Bronchial epithelial cell (primary cell): ENCODE measurements around the gene TSNAX. TPM values are rescaled to one million over a fixed set of nuclear protein-coding genes. Genes with fewer than 3 reads are reported as not detected.

Source experiments
- DNase-seq: peaks from one replicate; pipeline ENCODE4 v3.0.0-alpha.2; 2010; ENCODE audit warnings: low read depth
- FAIRE-seq: peaks from 2 replicates; lab custom pipeline; 2011; peaks lifted over from hg19 to GRCh38; lab: Jason Lieb, UNC
- H3K27me3 ChIP-seq: 2 replicates; pipeline ENCODE4 v1.5.1; 2011; ENCODE audit warnings: low read length; ENCODE audit not compliant: control insufficient read depth, insufficient read depth
- H3K36me3 ChIP-seq: 2 replicates; pipeline ENCODE4 v1.5.1; 2011; ENCODE audit warnings: low read length; ENCODE audit not compliant: control insufficient read depth, insufficient read depth
- H3K4me3 ChIP-seq: 2 replicates; pipeline ENCODE4 v1.5.1; 2011; ENCODE audit warnings: mild to moderate bottlenecking, low read depth, low read length, control low read depth
- CTCF ChIP-seq: IDR thresholded peaks from 2 replicates; pipeline ENCODE4 v1.5.1; 2011; ENCODE audit warnings: mild to moderate bottlenecking, moderate library complexity, low read length, control low read depth, inconsistent platforms; ENCODE audit not compliant: insufficient read depth, severe bottlenecking
- total RNA-seq: library from RNA; depleted of rRNA; stranded (reverse); fragments of >200 nt; gene quantifications from 2 replicates; pipeline ENCODE4 v1.2.1, GENCODE V29; 2014

The TSNAX gene
- total RNA-seq, 1 donor from 2014 or later: 27.1 TPM

GRCh38 chr1:231546693-231547092 lies 18.2 kb downstream of the TSNAX start:
- DNase-seq (no peak), FAIRE-seq (no peak)
- no peak overlapping the region for H3K4me3 ChIP-seq
- TF ChIP-seq CTCF: no peak
- no peaks in the 10 kb centered on the region for H3K36me3 ChIP-seq
- H3K27me3 ChIP-seq: no peaks in the 10 kb centered on the region

- Histone ChIP-seq H3K27me3 (no peaks in the 10 kb centered on the region), H3K4me3 (no peak overlapping the region), H3K36me3 (no peaks in the 10 kb centered on the region)
- no peak for TF ChIP-seq CTCF
- FAIRE-seq (no peak), DNase-seq (no peak)
Measured at GRCh38 chr1:231549733-231550447, 21.4 kb downstream of the TSNAX start.

DNA sequence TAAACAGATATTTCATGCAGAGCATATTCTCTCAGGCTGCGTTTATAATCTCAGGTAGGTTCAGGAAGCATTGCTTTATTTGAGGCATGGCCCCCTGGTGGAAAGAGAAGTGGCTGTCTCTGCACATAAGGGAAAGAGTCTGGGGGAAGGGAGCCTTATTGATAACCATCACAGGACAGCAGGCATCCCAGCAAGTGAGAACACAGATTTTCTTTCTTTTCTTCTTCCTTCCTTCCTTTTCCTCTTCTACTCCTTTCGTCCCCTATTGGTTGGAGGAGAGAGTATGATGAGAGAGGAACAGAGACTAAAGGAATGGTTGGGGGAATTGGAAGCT lies 21.9 kb downstream of the TSNAX start:
- DNase-seq (peak; percentile 25), FAIRE-seq (no peak)
- H3K4me3 ChIP-seq: no peak overlapping the region
- peak; percentile 53 for TF ChIP-seq CTCF
- no peaks in the 10 kb centered on the region for H3K36me3 ChIP-seq
- no peaks in the 10 kb centered on the region for H3K27me3 ChIP-seq

DNA sequence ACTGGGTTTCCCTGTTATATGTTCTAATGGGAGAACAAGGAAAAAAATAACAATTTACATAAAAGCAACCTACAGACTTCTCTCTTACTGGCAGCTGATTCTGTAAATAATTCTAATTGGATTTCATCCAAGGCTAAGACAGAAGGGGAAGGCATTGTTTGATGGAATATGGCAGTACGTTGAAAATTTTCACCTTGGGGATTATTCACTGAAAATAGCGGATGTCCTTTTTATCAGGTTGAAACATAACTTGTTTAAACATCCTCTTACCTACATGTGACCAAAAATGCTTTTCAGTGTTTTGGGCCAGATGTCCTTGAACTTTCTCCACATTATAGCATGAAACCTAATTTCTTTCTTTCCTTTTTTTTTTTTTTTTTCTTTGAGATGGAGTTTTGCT lies 24.9 kb downstream of the TSNAX start:
- DNase-seq (no peak), FAIRE-seq (no peak)
- H3K4me3 ChIP-seq: no peak overlapping the region
- no peaks in the 10 kb centered on the region for H3K36me3 ChIP-seq
- TF ChIP-seq CTCF: no peak
- no peaks in the 10 kb centered on the region for H3K27me3 ChIP-seq

- H3K36me3 ChIP-seq: no peaks in the 10 kb centered on the region
- no peaks in the 10 kb centered on the region for H3K27me3 ChIP-seq
- no peak for TF ChIP-seq CTCF
- no peak overlapping the region for H3K4me3 ChIP-seq
- peak; percentile 13 for DNase-seq
- FAIRE-seq: no peak
Measured at GRCh38 chr1:231554969-231555368, 26.5 kb downstream of the TSNAX start.

DNA sequence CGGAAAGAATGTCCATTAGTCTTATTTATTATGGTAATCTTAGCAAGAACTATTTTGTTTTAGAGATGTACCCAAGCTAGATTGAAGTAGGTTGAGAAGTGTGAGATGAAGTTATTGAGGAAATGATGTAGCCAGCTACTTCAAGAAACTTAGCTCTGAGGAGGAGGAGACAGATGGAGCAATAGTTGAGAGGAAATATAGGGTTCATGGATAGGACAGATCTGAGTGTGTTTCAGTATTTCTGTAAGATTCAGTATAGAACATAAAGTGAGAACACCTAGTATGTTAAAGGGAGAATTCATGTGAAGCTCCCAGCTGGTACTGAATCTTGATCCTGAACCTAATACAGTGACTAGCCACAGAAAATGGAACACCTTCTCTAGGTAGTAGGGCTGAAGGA lies 28.9 kb downstream of the TSNAX start:
- TF ChIP-seq CTCF: no peak
- Histone ChIP-seq H3K4me3 (no peak overlapping the region), H3K36me3 (no peaks in the 10 kb centered on the region), H3K27me3 (no peaks in the 10 kb centered on the region)
- no peak for FAIRE-seq
- DNase-seq: no peak
